BE2C (cell line): Measurements from ENCODE around the gene STOX2.

Experiments
- DNase-seq: peaks from one replicate; pipeline ENCODE4 v3.0.0-alpha.2; 2020
- H3K27me3 ChIP-seq: fragments of 250-450 bp; sonication (Bioruptor Pico); 2 replicates; pipeline ENCODE4 v1.5.1; 2020; ENCODE audit warnings: mild to moderate bottlenecking
- H3K36me3 ChIP-seq: fragments of 250-450 bp; sonication (Bioruptor Pico); 2 replicates; pipeline ENCODE4 v1.5.1; 2020; ENCODE audit warnings: mild to moderate bottlenecking
- H3K4me1 ChIP-seq: fragments of 250-450 bp; sonication (Bioruptor Pico); 2 replicates; pipeline ENCODE4 v1.5.1; 2020
- H3K4me3 ChIP-seq: 2 replicates; pipeline ENCODE4 v1.5.1; 2011; ENCODE audit warnings: low read depth, low read length
- H3K9me3 ChIP-seq: fragments of 250-450 bp; sonication (Bioruptor Pico); 2 replicates; pipeline ENCODE4 v1.5.1; 2020
- TF ChIP-seq, protein P1 (sequence below): IDR thresholded peaks from 2 replicates; pipeline ENCODE4 v1.5.1; 2012; ENCODE audit warnings: mild to moderate bottlenecking, low read depth, low read length

Gene STOX2

DNA sequence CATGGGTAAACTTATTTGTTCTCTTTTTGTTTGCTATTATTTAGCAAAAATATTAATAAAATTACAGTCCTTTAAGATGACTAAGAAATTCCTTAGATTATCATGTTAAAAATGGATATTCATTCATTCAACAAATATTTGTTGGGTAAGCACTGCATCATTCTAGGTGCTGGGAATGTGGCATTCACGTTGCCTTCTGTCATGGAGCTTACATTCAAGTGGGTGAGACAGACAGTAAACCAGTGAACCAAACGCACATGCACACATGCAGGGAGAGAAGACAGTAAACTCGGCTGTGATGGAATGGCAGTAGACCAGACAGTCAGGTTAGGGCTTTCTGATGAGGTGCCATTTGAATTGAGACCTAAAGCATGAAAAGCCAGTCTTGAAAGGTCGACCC lies 91.8 kb downstream of the STOX2 start:
- H3K4me3 ChIP-seq, result no peak overlapping the region
- no peak for DNase-seq
- TF ChIP-seq, protein P1, sequence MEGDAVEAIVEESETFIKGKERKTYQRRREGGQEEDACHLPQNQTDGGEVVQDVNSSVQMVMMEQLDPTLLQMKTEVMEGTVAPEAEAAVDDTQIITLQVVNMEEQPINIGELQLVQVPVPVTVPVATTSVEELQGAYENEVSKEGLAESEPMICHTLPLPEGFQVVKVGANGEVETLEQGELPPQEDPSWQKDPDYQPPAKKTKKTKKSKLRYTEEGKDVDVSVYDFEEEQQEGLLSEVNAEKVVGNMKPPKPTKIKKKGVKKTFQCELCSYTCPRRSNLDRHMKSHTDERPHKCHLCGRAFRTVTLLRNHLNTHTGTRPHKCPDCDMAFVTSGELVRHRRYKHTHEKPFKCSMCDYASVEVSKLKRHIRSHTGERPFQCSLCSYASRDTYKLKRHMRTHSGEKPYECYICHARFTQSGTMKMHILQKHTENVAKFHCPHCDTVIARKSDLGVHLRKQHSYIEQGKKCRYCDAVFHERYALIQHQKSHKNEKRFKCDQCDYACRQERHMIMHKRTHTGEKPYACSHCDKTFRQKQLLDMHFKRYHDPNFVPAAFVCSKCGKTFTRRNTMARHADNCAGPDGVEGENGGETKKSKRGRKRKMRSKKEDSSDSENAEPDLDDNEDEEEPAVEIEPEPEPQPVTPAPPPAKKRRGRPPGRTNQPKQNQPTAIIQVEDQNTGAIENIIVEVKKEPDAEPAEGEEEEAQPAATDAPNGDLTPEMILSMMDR, result no peak
- H3K36me3 ChIP-seq, result peaks cover 4% of the 10 kb centered on the region
- no peaks in the 10 kb centered on the region for H3K9me3 ChIP-seq
- H3K27me3 ChIP-seq, result no peaks in the 10 kb centered on the region
- H3K4me1 ChIP-seq, result peaks cover 13% of the 10 kb centered on the region

DNA sequence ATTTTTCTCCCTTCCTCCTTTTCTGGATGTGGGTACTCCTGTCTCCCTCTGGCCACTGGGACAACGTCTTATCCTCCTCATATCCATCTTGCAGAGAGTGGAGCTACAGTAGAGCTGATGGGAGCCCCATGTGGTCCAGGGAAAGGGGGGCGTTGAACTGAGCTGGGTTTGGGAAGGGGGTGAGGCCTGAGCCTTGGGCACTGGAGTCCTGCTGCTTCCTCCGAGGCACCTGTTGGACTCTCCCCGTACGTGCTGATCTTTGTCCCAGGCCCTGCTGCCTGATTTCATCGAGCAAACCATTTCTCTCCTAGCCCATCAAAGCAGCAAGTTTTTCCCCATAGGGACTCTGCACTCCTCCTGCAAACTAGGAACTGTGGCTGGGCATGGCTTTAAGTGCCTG lies 94.3 kb downstream of the STOX2 start:
- Histone ChIP-seq H3K36me3 (peaks cover 13% of the 10 kb centered on the region), H3K4me1 (peaks cover 10% of the 10 kb centered on the region), H3K27me3 (no peaks in the 10 kb centered on the region), H3K9me3 (no peaks in the 10 kb centered on the region), H3K4me3 (no peak overlapping the region)
- TF ChIP-seq, protein P1, result no peak
- no peak for DNase-seq

DNA sequence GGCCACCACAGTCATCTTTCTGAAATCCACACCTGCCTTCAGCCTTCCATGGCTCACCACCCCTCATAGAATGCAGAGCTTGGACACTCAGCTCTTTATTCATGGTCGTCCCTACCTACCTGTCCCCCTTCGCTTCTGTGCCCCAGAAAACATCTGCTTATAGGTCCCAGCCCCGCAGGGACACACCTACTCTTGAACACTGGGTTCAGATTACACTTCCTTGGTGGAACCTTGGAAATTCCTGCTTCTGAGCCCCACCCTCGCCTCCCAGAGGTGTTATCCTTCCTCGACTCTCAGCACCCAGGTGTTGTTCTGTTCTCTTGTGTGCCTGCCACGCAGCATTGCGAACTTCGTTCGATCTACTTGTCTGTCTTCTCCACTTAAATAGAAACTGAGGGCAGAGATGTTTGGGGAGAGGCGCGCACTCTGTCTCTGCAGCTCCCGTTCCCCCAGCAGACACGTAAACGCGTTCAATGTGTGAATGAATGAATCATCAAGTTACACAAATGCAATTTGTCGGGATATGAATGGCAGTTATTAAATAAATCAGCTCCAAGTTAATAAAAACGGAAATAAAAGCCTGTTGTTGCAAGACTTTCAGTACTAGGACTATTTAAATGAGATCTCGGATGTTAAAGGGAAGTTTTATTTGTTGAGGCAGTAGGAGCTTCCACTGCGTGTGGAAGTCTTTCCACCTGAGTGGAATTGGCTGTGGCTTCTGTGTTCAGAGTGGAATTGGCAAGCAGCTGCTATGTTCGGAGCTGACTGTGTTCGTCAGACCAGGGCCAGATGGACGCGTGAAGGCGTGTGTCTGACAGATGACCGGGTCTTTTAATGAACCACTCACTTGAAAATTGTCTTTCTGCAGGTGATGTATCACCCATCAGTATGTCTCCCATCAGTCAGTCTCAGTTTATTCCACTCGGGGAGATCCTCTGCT lies 95.6 kb downstream of the STOX2 start:
- no peak for DNase-seq
- H3K27me3 ChIP-seq, result no peaks in the 10 kb centered on the region
- H3K4me3 ChIP-seq, result no peak overlapping the region
- H3K36me3 ChIP-seq, result peaks cover 15% of the 10 kb centered on the region
- TF ChIP-seq, protein P1, result no peak
- H3K4me1 ChIP-seq, result peaks cover 3% of the 10 kb centered on the region
- H3K9me3 ChIP-seq, result no peaks in the 10 kb centered on the region

DNA sequence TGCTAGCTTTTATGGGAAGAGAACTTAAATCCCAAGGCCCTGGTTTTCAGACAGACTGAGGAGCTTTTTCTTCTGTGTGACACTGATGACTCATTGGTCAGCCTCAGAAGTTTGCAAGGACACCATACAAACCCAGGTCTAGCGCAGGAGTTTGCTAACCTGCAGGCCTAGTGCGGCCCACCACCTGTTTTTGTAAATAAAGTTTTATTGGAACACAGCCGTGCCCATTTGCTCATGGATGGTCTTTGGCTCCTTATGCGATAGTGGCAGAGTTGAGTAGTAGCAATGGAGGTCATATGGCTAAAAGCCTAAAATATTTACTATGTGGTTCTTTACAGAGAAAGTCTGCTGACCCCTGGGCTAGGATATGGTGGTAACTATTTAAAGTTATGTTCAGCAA lies 98.3 kb downstream of the STOX2 start:
- Histone ChIP-seq H3K36me3 (peaks cover 15% of the 10 kb centered on the region), H3K4me3 (no peak overlapping the region), H3K4me1 (no peaks in the 10 kb centered on the region), H3K9me3 (no peaks in the 10 kb centered on the region), H3K27me3 (no peaks in the 10 kb centered on the region)
- DNase-seq, result no peak
- TF ChIP-seq, protein P1, result no peak

DNA sequence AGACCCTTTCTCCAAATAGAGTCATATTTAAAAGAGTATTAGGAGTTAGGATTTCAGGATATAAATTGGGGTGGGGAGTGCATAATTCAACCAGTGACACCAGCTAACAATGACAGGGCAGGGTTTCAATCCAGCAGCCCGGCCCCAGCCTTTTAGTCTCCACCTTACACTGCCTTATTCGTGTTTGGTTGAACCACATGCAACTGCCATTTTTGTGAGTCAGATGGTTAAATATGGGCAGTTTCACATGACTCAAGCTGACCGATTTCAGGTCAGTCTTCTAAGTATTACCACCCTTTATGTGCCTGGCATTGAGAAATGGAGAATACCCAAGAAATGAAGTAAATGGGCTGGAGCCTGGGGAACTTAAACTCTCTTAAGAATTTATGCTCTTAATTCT lies 102.8 kb downstream of the STOX2 start:
- no peak for DNase-seq
- TF ChIP-seq, protein P1, result no peak
- H3K9me3 ChIP-seq, result no peaks in the 10 kb centered on the region
- no peaks in the 10 kb centered on the region for H3K27me3 ChIP-seq
- peaks cover 24% of the 10 kb centered on the region for H3K36me3 ChIP-seq
- H3K4me1 ChIP-seq, result peaks cover 12% of the 10 kb centered on the region
- H3K4me3 ChIP-seq, result no peak overlapping the region

DNA sequence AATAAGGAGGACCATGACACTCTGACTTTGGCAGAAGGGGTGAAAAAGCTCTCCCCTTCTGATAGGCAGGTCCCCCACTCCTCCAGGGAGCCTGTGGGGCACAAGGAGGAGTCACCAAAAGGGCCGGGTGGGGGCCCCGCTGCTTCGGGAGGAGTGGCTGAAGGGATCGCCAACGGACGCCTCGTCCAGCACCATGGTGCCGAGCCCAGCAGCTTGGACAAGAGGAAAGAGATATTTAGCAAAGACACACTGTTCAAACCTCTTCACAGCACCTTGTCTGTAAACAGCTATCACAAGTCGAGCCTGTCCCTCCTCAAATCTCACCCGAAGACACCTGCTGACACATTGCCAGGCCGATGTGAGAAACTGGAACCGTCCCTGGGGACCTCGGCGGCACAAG lies 105.6 kb downstream of the STOX2 start:
- Histone ChIP-seq H3K27me3 (no peaks in the 10 kb centered on the region), H3K4me1 (peaks cover 18% of the 10 kb centered on the region), H3K4me3 (no peak overlapping the region), H3K36me3 (peaks cover 22% of the 10 kb centered on the region), H3K9me3 (no peaks in the 10 kb centered on the region)
- TF ChIP-seq, protein P1, result no peak
- DNase-seq, result no peak
